Esophagus squamous epithelium (tissue), 5 donors: ENCODE results near the gene CYP2A13. TPM values are rescaled to one million over a fixed set of nuclear protein-coding genes. Genes with fewer than 3 reads are reported as not detected.
"Not testable (repeated sequence)": the region's sequence is repeated elsewhere in the genome, so short reads cannot be mapped to it uniquely, and the experiment has no call there.

ENCODE experiments used
- DNase-seq: peaks from one replicate; lab custom pipeline; 2025; lab: John Stamatoyannopoulos, UW
- H3K27ac ChIP-seq, 4 donors: fragments of 200-600 bp; sonication (generic); one replicate each; pipeline ENCODE4 v1.5.1; 2016 to 2019; ENCODE audit warnings: mild to moderate bottlenecking in 1 of 4
- H3K27me3 ChIP-seq, 4 donors: fragments of 200-600 bp; sonication (generic); 1 replicate in 3 of 4; 2 replicates in 1 of 4; pipeline versions ENCODE4 v1.5.1 to v1.6.0; 2017 to 2021; ENCODE audit warnings: antibody characterized with exemption in 1 of 4
- H3K36me3 ChIP-seq, 3 donors: fragments of 200-600 bp; sonication (generic); one replicate each; pipeline ENCODE4 v1.5.1; 2016 to 2019
- H3K4me1 ChIP-seq, 3 donors: fragments of 200-600 bp; sonication (generic); one replicate each; pipeline ENCODE4 v1.5.1; 2017 to 2019
- H3K4me3 ChIP-seq, 4 donors: fragments of 200-600 bp; sonication (generic); 1 replicate in 3 of 4; 2 replicates in 1 of 4; pipeline ENCODE4 v1.5.1; 2016 to 2019; ENCODE audit warnings: mild to moderate bottlenecking in 2 of 4, moderate library complexity in 1 of 4
- H3K9me3 ChIP-seq, 3 donors: fragments of 200-600 bp; sonication (generic); one replicate each; pipeline ENCODE4 v1.5.1; 2016 to 2019
- POLR2A ChIP-seq, 4 donors: fragments of 450-650 bp; IDR thresholded peaks; one replicate each; pipeline ENCODE4 v1.6.1; 2017; ENCODE audit warnings: antibody characterized with exemption in 4 of 4, mild to moderate bottlenecking in 4 of 4, moderate library complexity in 3 of 4
- WGBS, 2 donors: methylation state at CpG; one replicate each; pipeline ENCODE4 v1.1.5; 2018; 5-methylcytosine and 5-hydroxymethylcytosine counted together
- intact Hi-C: fragments of 100-400 bp; cut with DNase I; formaldehyde crosslinking; loops from one replicate; pipeline ENCODE4 v1.15.0; 2022
- total RNA-seq, 4 donors: library from RNA; depleted of rRNA; stranded (reverse); fragments of >200 nt; gene quantifications; one replicate each; pipeline ENCODE4 v1.1.0, GENCODE V29; 2016
- TF ChIP-seq, protein P1 (sequence below), 6 experiments: fragments of 450-650 bp in 4 of 6; fragments of 200-600 bp in 2 of 6; sonication (generic) in 2 of 6; IDR thresholded peaks; one replicate each; pipeline ENCODE4 v1.5.1; 2016 to 2019; ENCODE audit warnings: antibody characterized with exemption in 6 of 6, mild to moderate bottlenecking in 4 of 6, moderate library complexity in 4 of 6
- donor health status: DM: yes; HTN: yes; CAD: no.

The CYP2A13 gene, protein sequence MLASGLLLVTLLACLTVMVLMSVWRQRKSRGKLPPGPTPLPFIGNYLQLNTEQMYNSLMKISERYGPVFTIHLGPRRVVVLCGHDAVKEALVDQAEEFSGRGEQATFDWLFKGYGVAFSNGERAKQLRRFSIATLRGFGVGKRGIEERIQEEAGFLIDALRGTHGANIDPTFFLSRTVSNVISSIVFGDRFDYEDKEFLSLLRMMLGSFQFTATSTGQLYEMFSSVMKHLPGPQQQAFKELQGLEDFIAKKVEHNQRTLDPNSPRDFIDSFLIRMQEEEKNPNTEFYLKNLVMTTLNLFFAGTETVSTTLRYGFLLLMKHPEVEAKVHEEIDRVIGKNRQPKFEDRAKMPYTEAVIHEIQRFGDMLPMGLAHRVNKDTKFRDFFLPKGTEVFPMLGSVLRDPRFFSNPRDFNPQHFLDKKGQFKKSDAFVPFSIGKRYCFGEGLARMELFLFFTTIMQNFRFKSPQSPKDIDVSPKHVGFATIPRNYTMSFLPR
- total RNA-seq, result not detected

DNA sequence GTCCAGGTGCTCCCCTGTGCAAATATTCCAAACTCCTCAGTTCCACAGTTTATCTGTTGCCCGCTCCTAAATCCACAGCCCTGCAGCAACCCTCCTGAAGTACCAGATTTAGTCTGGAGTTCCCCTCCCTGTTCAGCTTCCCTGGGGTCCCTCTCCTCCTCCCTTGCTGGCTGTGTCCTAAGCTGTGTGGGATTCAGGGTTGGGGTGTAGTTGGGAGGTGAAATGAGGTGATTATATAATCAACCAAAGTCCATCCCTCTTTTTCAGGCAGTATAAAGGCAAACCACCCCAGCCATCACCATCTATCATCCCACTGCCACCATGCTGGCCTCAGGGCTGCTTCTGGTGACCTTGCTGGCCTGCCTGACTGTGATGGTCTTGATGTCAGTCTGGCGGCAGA lies at the start of gene CYP2A13:
TSS of gene CYP2A13 (plus strand) at position 301 of the 400 bp plus-strand sequence. CDS start at position 322, 21 bp downstream.
- WGBS, 2 donors, result 50 to 70% methylated on average over 1 to 2 of the region's 2 CpGs

DNA sequence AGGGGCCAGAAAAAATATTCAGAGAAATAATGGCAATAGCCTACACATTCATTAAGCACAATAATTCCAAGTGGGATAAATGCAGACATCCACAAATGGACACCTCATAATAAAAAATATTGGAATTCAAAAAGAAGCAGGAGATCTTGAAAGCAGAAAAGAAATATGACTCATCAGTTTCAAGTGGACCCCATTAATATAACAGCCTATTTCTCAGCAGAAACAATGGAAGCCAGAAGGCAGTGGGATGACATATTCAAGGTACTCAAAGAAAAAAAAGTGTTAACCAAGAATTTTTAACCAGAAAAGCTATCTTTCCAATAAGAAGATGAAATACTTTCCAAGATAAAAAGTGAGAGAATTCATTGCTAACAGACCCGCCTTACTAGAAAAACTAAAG lies 48.4 kb upstream of the CYP2A13 start:
- Histone ChIP-seq H3K9me3 (no peaks in the 10 kb centered on the region), H3K4me1 (no peaks in the 10 kb centered on the region), H3K36me3 (no peaks in the 10 kb centered on the region), H3K4me3 (no peak overlapping the region), H3K27me3 (no peaks in the 10 kb centered on the region), H3K27ac (no peak overlapping the region)
- no peak for DNase-seq
- intact Hi-C loops, result no loop called here
- no peak for TF ChIP-seq POLR2A (IDR thresholded peaks at IDR 0.05)
- TF ChIP-seq, protein P1, sequence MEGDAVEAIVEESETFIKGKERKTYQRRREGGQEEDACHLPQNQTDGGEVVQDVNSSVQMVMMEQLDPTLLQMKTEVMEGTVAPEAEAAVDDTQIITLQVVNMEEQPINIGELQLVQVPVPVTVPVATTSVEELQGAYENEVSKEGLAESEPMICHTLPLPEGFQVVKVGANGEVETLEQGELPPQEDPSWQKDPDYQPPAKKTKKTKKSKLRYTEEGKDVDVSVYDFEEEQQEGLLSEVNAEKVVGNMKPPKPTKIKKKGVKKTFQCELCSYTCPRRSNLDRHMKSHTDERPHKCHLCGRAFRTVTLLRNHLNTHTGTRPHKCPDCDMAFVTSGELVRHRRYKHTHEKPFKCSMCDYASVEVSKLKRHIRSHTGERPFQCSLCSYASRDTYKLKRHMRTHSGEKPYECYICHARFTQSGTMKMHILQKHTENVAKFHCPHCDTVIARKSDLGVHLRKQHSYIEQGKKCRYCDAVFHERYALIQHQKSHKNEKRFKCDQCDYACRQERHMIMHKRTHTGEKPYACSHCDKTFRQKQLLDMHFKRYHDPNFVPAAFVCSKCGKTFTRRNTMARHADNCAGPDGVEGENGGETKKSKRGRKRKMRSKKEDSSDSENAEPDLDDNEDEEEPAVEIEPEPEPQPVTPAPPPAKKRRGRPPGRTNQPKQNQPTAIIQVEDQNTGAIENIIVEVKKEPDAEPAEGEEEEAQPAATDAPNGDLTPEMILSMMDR (IDR thresholded peaks at IDR 0.05), result no peak
- WGBS, 2 donors, result 76 to 89% methylated on average over 1 of the region's 1 CpG

More for the DNA sequence above, at the start of gene CYP2A13:
- DNase-seq, result no peak
- no peaks in the 10 kb centered on the region for H3K36me3 ChIP-seq
- no peak for TF ChIP-seq POLR2A (IDR thresholded peaks at IDR 0.05)
- TF ChIP-seq, protein P1 (IDR thresholded peaks at IDR 0.05), result no peak
- no peaks in the 10 kb centered on the region for H3K9me3 ChIP-seq
- intact Hi-C loops, result no loop called here
- H3K4me1 ChIP-seq, result no peaks in the 10 kb centered on the region
- H3K27ac ChIP-seq, result no peak within 1 kb of the TSS
- H3K27me3 ChIP-seq, result peaks cover 0 to 62% (median 0%) of the 10 kb centered on the region in 4 donors
- no peak within 1 kb of the TSS for H3K4me3 ChIP-seq

DNA sequence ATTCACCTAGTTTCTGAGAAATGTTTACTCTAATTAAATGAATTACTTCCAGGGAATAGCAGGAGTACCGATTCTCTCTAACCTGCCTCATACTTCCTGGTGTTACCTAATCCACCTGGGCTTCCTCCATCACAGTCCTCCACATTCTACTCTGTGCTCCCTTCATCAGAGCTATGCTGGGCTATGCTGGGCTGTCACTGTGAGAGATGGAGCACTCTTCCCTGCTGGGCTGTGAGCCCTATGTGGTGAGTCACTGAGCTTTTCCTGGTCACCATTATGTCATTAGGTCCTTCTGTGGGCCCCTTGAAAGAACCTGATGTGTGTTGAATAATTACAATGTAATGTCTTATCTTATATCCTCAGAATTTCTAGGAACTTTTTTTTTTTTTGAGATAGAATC lies 43.2 kb upstream of the CYP2A13 start:
- intact Hi-C loops, H3K36me3 ChIP-seq, H3K27ac ChIP-seq, H3K4me1 ChIP-seq, DNase-seq, H3K9me3 ChIP-seq, H3K4me3 ChIP-seq: not testable (repeated sequence)
- H3K27me3 ChIP-seq, result peaks cover 0 to 27% (median 0%) of the 10 kb centered on the region in 4 donors
- WGBS, 2 donors, result 32 to 44% methylated on average over 1 of the region's 1 CpG

DNA sequence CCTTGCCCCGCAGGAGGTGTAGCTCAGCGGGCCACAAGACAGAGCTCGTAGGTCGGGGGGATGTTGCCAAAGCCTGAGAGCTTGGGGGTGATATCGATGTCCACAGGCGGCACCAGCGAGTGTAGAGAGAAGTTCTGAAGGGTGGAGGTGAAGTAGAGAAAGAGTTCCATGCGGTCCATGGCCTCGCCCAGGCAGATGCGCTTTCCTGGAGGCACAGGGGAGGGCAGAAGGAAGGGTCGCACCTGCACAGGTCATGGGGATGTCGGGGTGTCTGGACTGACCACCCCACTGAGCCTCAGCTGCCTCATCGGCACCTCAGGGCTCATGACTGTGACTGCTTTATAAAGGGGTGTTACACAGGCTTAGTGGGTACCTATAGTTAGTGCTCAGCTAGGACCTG lies 37.8 kb upstream of the CYP2A13 start:
- H3K4me3 ChIP-seq, result no peak overlapping the region
- no peak overlapping the region for H3K27ac ChIP-seq
- no peaks in the 10 kb centered on the region for H3K36me3 ChIP-seq
- no peaks in the 10 kb centered on the region for H3K4me1 ChIP-seq
- TF ChIP-seq, protein P1 (IDR thresholded peaks at IDR 0.05), result no peak
- H3K27me3 ChIP-seq, result peaks cover 0 to 65% (median 0%) of the 10 kb centered on the region in 4 donors
- 71 to 74% methylated on average over 7 to 9 of the region's 13 CpGs for WGBS, 2 donors
- no peak for DNase-seq
- no peaks in the 10 kb centered on the region for H3K9me3 ChIP-seq
- intact Hi-C loops, result no loop called here

DNA sequence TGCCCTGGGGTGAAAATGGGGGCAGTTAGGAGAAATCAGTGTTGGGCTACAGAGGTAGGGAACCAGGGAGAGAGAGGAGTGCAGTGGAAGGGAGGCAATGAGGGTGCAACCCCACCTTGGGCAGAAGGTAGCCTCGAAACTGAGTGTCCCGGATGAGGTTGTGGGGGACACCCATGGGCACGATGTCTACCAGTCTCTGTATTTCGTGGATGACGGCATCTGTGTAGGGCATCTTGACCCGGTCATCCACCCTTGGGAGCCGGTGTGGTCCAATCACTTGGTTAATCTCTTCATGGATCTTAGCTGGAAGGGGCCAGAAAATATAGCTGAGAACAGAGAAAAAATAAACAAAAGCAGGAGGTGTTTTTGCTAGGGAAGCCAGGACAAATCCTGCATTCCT lies 36.1 kb upstream of the CYP2A13 start:
- H3K27ac ChIP-seq, result not testable (repeated sequence)

DNA sequence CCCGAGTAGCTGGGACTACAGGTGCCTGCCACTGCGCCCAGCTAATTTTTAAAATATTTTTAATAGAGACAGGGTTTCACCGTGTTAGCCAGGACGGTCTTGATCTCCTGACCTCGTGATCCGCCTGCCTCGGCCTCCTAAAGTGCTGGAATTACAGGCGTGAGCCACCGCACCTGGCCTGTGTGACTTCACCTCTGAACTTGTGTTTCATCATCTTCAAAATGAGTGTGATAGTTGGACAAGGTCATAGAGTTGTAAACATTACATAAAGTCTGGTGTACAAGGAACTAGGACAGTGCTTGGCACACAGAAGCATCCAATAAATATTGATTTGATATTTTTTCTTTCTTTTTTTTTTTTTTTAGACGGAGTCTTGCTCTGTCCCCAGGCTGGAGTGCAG lies 34.9 kb upstream of the CYP2A13 start:
- peaks cover 0 to 74% (median 0%) of the 10 kb centered on the region in 4 donors for H3K27me3 ChIP-seq
- H3K36me3 ChIP-seq, intact Hi-C loops, H3K27ac ChIP-seq, H3K9me3 ChIP-seq, DNase-seq, H3K4me1 ChIP-seq, H3K4me3 ChIP-seq: not testable (repeated sequence)
- 75 to 84% methylated on average over 9 to 10 of the region's 10 CpGs for WGBS, 2 donors

More for the DNA sequence above, 36.1 kb upstream of the CYP2A13 start:
- H3K4me3 ChIP-seq, H3K9me3 ChIP-seq, DNase-seq, H3K4me1 ChIP-seq, H3K36me3 ChIP-seq, intact Hi-C loops: not testable (repeated sequence)
- H3K27me3 ChIP-seq, result peaks cover 0 to 72% (median 0%) of the 10 kb centered on the region in 4 donors
- WGBS, 2 donors, result 76 to 84% methylated on average over 6 to 7 of the region's 7 CpGs
